GM18907 (cell line): Measurements from ENCODE around the gene CIAO2A.
"Not testable (repeated sequence)": the region's sequence is repeated elsewhere in the genome, so short reads cannot be mapped to it uniquely, and the experiment has no call there.

Experiments used
- ATAC-seq: cut with Tn5 transposase; IDR thresholded peaks from one replicate; pipeline ENCODE4 v1.9.1; 2021; ENCODE audit warnings: mild to moderate bottlenecking, moderate library complexity; ENCODE audit not compliant: unreplicated experiment

The CIAO2A gene, protein sequence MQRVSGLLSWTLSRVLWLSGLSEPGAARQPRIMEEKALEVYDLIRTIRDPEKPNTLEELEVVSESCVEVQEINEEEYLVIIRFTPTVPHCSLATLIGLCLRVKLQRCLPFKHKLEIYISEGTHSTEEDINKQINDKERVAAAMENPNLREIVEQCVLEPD

DNA sequence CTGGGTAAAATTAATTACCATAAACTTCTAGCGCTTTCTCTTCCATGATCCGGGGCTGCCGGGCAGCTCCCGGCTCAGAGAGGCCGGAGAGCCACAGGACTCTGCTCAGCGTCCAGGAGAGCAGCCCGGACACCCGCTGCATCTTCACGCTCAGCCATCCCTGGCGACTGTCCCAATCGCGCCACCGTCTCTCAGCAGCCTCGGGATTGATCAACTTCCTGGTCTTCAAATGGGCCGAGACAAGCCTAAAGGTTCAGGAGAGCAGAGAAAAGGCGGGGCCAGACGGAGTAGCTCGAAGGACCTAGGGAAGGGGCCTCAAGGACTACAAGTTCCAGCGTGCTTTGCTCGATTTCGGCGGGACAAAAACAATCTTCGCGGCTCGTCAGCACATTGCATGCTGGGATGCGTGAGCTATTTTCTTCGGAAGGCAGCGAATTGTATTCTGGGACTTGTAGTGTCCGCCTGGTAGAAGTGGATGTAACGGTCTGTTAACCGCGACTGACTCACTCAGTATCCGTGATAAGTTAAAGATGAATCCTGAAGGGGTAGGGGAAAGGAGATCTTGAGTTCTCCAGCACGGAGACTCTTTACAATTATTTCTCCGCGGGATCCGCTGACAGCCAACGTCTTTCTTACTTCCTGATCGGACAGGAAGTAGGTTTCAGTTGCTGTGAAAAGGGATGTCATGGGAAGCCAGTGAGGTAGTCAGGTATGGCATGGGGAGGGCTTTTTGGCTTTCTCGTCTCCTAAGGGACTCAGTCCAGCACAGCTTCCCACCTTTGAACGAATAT, at the start of gene CIAO2A:
Gene CIAO2A, minus strand, starts transcription at position 212 of the 791 bp plus-strand sequence. Its CDS starts 70 bp downstream, at position 142.
- ATAC-seq, result peak; percentile 76

DNA sequence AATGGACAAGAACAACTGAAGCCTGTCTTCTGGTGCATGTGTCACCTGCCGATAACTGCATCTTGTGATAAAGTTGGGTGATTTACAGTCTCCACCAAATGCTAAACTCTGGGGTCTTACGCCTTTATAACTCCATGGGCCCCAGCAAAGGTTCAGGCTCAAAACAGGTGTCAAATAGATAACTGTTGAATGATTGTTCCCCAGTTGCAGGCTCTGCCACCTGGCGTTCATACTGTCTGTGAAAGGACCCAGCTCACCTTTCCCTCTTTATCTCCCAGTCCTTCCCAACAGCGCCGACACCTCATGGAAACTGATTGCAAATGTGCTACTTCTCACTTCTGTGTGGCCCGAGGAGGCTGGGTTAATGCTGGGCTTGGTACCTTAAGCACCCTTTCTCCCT, 49.6 kb upstream of the CIAO2A start:
- no peak for ATAC-seq

DNA sequence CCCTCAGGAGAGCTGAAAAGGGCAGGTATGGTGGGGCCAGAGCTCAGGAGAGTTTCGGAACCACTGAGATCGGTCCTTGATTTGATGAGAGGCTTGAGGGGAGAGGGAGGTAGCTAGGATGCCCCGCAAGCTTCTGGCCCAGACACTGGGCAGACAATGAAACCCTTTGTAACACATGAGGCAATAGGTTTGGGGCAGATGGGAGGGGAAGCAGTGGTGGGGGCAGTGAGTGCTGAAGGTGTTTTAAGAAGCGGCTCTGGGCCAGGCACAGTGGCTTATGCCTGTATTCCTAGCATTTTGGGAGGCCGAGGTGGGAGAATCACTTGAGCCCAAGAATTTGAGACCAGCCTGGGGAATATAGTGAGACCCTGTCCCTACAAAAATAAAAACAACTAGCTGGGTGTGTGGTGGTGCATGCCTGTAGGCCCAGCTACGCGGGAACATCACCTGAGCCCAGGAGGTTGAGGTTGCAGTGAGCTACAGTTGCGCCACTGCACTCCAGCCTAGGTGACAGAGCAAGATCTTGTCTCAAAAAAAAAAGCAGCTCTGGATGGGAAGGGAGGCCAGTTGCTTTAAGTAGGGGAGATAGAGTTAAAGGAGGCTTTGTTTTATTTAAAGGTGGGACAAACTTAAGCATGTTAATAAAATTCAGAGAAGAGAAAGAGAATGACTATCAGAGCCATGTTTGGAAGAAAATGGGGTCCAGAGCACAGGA, 48.3 kb upstream of the CIAO2A start:
- ATAC-seq, result no peak

DNA sequence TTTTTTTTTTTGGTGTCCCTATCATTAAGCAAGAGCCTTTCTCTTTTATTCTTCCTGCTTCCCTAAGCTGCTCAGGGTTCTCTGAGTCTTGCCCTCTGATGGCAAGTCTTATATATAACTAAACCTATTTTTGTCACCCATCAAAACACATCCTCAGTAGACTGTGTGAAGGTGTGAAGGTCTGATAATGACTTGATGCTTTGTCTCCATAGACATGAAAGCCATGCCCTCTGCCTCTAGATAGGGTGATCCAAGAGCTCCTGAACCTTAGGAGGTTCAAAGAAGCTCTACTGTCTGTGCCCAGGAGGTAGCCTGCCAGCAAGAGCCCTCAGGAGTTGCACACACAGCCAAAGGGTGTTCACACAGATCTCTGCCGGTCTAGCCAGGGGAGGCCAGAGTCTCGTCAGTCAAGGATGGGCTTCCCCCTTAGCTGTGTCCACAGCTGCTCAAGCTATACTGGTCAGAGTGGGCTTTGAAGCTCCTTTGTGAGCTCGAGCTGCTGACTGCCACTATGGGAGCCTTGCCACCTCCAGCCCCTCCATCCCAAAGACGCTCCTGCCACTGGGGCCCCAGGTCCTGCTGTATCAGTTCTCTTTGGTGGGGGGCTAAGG, 44.8 kb upstream of the CIAO2A start:
- no peak for ATAC-seq

DNA sequence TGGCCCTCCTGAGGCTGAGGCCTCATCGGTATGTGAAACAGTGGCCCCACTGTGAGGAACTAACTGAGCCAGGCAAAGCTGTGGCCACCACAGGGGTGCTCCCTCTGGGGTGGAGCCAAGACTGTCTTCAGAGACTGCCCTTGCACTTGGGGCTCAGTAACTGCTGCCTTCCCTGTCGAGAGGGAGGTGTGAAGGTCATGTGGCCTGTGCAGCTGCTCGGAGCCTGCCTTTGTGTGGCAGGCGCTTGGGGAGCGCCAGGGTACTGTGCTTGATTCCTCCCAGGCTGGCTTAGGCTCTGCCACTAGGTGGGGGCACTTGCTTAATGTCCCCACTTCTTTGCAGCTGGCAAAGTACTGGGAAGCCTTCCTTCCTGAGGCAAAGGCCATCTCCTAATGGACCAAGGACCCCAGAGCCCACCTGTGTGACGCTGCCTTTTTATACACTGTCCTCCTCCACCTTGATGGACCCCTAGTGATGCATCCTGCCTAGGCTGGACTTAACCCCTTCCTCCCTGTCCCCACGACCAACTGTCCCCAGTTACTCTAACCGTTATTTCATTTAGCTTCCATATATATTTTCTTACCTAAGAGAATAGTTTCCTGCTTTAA, 43.7 kb upstream of the CIAO2A start:
- no peak for ATAC-seq

DNA sequence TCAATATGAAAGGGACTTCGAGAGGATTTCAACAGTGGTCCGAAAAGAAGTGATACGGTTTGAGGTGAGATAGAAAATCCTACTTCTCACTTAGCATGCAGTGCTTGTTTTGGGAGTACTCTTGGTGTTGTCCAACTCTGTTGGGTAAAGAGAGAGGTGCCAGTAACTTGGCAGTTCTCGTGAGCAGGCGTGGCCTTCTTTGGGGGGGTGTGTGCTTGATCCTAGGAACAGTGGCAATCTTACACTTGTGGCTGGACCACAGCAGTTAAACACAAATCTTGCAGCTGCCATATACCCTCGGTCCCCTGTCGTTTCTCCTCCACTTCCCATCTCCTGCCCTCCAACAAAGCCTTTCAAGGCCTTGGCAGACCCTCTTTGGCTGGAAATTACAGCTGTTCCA, 42.7 kb upstream of the CIAO2A start:
- no peak for ATAC-seq

DNA sequence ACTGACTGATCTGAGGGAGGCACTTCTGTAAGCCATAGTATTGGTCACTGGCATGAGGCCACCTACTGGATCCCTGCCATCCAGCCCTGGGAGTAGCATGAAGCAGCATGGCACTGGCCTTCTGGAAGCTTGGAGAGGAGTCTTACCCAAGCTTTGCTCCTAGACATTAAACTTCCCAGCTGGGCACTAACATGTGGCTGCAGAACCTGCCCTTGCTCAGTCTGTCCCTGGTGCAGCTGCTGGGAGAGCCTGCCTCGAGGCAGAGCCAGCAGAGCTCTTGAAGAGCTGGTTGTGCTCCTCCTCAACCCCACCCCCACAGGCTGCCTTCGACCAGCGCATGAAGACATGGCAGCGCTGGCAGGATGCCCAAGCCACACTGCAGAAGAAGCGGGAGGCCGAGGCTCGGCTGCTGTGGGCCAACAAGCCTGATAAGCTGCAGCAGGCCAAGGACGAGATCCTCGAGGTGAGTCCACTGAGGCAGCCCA, 40.7 kb upstream of the CIAO2A start:
- no peak for ATAC-seq

DNA sequence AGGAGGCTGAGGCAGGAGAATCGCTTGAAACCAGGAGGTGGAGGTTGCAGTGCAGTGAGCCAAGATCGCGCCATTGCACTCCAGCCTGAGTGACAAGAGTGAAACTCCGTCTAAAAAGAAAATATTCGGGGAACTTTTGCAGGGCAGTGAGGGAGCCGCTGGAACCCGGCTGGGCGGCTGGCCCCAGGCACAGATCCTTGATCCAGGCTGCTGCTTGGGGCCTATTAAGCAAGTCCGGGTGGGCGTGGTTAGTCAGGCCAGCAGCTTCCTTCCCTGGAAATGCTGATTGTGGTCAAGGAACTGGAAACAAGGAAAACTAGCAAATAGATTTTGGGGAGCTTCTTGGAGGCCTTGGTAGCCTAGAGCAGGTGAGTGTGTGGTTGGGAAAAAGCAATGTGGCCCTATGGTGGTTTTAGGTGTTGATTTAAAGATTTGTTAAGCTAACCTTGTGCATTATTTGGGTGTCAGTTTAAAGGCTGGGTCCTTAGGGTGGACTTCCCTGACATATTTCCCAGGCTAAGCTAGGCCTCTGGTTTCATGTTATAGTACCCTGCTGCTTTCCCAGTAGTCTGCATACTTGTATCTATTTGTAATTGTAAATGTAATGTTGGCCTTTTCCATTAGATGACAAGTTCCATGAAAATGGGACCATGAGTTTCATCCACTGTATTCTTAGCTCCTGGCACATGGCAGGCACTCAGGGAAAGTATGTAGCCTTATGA, 40.1 kb upstream of the CIAO2A start:
- no peak for ATAC-seq

DNA sequence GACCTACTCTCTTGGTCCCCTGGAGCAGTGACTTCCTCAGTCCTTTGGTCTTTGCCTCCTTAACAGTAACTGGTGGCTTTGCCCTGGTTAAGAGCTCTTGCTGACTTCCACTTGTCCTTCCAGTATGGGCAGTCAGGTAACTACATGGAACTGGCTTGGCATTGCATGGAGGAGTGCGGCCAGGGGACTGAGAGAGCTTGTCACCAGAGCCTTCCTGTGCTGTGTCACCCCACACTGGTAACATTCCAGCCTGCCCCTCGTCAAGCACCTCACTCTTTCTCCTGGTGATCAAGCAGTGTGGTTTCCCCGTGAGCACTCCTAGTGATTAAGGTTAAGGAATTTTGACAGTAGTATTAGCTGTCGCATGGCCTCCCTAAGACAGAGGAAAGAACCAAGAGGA, 38.6 kb upstream of the CIAO2A start:
- no peak for ATAC-seq

DNA sequence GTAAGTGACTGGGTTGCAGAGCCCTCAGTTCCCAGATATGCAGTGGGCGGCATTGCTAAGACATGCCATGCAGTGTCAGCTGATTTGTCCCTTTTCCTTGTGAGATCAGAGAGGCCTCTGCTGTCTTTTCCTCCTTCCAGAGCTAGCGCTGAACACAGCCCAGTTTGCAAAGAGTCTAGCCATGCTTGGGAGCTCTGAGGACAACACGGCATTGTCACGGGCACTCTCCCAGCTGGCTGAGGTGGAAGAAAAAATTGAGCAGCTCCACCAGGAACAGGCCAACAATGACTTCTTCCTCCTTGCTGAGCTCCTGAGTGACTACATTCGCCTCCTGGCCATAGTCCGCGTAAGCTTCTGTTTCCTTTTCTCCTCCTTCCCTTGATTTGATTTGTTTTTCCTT, 37.9 kb upstream of the CIAO2A start:
- no peak for ATAC-seq

DNA sequence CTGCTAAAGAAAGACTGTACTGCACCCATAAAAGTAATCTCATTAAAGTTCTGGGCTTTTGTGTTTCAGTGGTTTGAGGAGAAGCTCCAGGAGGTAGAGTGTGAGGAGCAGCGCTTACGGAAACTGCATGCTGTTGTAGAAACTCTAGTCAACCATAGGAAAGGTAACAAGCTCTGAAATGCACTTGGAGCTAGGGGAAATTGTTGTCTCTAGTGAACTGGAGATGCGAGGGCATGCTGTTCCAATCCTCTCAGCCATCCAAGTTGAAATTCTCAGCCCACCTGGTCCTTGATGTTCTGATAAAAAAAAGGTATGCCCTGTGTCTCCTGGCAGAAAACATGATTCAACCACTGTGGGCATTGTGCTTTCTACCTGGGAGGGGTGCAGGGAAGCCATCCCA, 36.5 kb upstream of the CIAO2A start:
- ATAC-seq, result no peak

DNA sequence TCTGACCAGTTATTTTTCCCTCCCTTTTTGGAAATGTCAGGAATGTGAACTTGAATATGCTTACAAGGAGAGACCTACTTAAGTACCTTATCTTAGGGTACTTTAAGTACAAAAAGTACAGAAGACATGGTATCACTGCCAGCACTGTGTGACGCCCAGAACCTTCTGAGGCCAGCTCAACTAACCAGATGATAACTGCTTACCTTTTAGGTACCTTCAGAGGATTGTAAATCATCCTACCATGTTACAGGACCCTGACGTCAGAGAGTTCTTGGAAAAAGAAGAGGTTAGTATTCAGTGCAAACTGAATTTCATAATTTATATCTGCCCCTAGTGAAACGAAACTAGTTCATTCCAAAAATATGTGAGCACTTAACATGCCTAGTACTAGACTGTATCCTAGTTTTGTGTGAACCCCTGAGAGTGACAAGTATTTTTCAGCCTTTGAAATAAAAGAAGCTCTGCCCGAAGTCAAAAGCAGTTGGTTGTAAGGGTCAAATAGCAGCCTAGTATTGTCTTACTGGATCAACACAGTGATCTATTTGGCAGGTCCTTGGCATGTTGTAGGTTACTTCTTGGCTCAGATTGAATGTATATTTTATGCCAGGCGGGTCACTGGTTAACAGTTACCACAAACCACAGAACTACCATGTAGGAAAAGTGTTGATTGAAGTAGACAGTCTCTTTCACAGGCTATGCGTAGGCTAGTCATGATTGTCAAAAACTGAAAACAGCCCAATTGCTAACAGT, 34.1 kb upstream of the CIAO2A start:
- ATAC-seq, result no peak

DNA sequence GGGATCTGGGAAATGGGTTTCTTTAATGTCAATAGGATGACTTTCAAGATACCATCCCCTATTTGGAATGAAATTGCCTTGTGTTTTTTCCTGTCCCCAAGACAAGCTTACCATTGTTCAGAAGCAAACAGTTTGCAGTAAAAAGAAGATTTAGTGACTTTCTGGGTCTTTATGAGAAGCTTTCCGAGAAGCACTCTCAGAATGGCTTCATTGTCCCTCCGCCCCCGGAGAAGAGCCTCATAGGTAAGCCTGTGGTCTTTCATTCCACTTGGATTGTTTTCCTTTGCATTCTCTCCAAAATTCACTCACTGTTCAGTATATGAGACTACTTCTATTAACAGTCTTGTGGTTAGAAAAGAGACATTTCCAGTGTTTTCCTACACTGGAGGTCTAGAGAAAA, 32.3 kb upstream of the CIAO2A start:
- ATAC-seq, result no peak

DNA sequence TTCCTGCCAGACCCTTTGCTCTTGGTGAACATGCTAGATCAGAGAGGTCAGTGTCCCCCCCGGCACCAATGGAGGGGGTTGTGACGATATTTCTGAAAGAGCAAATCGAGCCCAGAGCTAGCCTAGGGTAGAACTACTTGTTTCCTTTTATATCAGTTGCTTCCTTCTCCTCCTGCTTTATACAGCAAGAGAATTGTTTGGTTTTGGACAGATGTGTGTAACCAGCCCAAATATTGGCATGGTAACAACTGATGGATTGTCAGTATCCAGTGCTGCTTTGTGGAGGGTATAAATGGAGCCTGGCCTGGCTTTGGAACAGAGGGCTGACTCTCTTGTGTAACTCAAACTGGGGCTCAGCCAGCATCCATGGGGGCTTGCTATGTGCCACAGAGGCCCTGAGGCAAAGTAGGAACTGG, 29.3 kb upstream of the CIAO2A start:
- no peak for ATAC-seq

DNA sequence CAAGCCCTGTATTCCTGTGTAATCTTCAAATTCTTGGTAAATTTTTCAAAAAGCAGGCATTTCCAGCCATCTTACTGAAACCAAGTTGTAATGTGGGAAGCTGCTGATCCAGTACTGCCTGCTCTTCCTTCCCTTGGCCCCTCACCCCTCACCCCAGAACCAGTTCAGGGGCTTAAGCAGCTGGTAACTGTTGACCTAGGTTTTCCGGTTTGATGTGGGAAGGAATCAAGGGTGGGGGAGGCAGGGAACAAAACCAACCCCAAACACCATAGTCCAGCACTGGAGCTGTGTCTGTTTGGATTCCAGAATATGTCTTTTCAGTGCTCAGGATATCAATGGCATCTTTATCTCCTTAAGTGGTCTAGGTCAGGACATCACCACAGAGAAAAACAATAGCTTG, 28.8 kb upstream of the CIAO2A start:
- ATAC-seq, result no peak

DNA sequence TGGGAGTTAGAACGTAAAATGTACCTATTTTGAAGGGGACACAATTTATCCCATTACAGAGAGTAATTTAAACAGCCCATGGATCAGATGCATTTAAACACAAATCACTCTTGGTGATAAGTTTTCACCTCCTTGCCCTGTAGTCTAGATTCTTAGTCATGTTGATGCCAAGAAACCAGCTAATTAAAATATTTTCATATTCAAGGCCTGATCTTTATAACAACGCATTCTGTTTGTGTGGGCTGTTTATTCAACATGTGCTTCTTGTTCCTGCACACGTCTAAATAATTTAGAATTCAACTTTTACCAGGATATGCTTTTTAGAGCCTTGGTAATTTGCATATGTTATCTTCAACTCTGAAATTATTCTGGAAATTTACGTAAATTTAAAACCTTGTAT, 28.0 kb upstream of the CIAO2A start:
- ATAC-seq, result no peak

DNA sequence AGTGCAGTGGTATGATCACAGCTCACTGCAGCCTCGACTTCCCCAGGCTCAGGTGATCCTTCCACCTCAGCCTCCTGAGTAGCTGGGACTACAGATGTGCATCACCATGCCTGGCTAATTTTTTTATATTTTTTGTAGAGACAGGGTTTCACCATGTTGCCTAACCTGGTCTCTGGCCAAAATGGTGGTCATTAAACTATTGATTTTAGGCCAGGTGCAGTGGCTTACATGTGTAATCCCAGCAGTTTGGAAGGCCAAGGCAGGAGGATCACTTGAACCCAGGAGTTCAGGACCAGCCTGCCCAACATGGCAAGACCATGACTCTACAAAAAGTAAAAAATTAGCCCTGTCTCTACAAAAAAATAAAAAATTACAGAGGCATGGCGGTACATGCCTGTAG, 26.7 kb upstream of the CIAO2A start:
- not testable (repeated sequence) for ATAC-seq

DNA sequence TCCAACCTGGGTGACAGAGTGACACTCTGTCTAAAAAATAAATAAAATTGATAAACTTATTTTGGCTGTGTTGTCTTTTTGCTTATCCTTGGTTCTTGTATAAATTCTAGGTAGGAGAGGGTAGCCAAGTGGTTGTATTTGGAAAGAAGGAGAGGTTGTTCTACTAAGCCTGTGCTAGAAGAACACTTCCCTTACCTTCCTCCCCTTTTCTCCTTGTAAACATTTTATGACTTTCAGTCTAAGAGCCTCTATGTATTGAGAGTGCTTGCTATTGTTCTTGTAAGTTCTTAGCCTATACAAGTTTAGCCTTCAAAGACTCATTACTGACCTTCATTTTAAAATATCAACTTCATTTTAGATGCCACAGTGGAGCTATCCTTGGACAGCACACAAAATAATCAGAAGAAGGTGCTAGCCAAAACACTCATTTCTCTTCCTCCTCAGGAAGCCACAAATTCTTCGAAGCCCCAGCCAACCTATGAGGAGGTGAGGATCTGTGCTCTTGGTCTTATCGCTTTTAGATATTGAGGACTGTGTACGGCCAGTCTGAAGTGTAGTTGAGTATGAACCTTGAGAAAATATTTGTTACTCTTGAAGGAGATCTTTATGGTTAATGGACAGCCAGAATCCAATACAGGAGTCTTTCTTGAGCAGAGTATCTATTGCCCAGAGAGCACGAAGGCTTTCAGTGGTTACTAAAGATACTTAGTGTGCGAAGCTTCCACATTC, 24.3 kb upstream of the CIAO2A start:
- no peak for ATAC-seq

DNA sequence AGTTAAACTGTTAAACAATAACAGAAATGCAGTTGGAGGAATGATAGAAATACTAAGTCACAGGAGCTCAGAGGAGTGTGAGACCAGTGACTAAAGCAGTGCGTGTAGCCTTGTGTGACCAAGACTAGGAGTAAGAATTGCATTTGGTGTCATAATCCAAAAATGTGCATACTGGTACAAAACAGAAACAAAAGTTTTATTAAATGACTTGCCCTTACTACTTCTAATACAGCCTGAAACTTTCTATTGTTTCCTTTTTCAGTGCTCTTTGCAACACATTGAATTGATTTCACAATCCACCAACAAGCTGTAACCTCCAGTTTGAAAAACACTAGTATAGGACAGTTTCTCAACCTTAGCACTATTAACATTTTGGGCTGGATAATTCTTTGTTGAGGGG, 19.3 kb upstream of the CIAO2A start:
- no peak for ATAC-seq
